Tongue (tissue), 2 donors: ENCODE results near the gene SPOCK3. TPM values are rescaled to one million over a fixed set of nuclear protein-coding genes. Genes with fewer than 3 reads are reported as not detected.
"Not testable (repeated sequence)": the region's sequence is repeated elsewhere in the genome, so short reads cannot be mapped to it uniquely, and the experiment has no call there.

Experiments
- DNase-seq: peaks from one replicate; pipeline ENCODE4 v3.0.0-alpha.2; 2015
- total RNA-seq: library from RNA; depleted of rRNA; stranded (reverse); fragments of >200 nt; gene quantifications from one replicate; pipeline ENCODE4 v1.2.3, GENCODE V29; 2014

Gene SPOCK3
- total RNA-seq, 1 donor from 2014 or later, result 3.6 TPM

DNA sequence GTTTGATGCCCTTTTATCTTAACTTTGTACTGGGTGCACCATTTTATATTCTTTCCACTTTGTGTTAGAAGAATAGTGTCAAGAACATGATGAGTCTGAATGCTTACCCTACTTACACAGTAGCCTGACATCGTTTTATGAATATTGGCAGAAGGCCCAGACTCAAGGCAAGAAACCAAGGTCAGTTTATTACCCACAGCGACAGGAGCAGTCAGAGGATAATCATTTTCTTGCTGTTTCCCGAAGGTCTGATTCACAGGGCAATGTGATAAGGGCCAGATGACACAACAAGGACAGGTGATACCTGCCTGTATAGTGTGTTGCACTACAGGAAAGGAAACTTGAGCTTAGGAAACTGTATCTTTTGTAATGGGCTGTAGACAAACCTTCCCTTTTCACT is 417.4 kb downstream of the SPOCK3 start:
- peak; percentile 9 for DNase-seq

GRCh38 chr4:166808380-166808779 is 425.9 kb downstream of the SPOCK3 start:
- DNase-seq, result no peak

GRCh38 chr4:166802346-166802745 is 431.9 kb downstream of the SPOCK3 start:
- DNase-seq, result no peak

DNA sequence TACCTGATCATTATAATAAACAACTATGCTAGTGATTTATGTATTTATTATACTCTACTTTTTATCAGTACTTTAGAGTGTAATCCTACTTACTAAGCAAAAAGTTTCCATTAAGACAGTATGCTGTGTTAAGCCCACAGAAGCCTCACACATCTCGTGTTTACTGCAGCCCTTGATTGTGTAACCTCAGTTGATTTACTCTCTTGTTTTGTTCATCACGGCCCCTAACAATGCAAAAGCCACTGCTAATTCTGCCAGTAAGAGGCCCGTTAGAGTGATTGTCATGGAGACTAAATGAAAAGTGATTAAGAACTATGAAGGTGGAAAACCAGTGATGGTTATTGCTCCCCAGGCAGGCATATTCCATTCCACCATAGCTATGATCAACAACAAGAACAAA is 436.2 kb downstream of the SPOCK3 start:
- no peak for DNase-seq

DNA sequence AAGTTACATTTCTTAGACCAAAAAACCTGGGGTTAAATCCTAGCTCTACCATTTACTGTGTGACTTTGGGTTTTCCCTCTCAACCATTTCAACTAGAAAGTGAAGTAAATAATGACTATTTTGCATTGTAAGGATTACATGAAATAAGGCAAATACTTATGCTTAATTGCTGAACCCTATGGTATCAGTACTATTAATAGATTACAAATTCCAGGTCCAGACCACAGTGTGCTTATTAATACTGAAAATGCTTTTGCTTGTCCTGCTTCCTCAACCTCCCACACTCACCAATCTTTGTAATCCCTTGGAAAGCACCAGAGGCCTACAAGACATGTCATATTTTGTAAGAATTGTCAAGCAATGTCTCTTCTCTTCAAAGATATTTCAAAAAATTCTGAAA is 456.5 kb downstream of the SPOCK3 start:
- no peak for DNase-seq

- no peak for DNase-seq
These were observed 471.3 kb downstream of the SPOCK3 start for GRCh38 chr4:166763018-166763417.

DNA sequence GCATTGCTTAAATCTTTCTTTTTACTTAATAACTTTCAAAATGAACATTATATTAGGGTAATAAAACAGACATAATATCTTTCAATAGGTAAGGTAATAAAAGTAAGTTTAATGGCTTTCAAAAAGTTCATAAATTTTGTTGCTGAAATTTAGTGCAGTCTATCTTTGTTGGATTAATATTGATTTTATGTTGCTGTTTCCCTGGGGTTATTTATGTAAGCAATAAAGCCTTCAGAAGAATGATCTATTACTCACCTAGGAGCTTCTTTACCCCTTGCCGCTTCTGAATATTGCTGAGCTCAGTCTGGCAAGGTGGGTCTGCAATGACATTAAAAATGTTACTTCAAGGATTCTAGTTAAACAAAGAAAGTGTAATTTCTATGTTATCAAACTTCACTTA is 492.6 kb downstream of the SPOCK3 start:
- no peak for DNase-seq

DNA sequence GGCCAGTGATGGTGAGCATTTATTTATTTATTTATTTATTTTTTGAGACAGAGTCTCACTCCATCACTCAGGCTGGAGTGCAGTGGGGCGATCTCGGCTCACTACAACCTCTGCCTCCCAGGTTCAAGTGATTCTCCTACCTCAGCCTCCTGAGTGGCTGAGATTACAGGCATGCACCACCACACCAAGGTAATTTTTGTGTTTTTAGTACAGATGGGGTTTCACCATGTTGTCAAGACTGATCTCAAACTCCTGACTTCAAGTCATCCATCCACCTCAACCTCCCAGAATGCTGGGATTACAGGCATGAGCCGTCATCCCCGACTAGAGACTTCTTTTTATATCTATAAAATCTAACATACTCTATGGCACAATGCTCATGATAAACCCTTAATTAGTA is 495.1 kb downstream of the SPOCK3 start:
- not testable (repeated sequence) for DNase-seq

DNA sequence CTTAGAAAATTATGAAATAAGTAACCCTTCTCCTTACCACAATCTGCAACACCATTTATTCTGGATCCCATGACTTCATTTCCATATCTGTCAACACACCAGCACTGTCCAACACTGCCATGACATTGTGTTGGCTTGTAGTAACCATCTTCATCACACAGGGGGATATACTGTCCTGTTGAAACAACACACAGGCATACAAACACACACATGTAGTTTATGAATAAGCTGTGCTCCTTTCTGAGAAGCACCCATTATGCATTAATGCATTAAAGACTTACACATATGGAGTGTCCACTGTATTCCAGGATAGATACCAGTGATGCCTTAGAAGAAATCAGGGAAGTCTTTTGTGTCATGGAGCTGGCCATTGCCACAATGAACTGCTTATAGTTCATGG is 496.9 kb downstream of the SPOCK3 start:
- no peak for DNase-seq

GRCh38 chr4:166735553-166735952 is 498.7 kb downstream of the SPOCK3 start:
- no peak for DNase-seq

DNA sequence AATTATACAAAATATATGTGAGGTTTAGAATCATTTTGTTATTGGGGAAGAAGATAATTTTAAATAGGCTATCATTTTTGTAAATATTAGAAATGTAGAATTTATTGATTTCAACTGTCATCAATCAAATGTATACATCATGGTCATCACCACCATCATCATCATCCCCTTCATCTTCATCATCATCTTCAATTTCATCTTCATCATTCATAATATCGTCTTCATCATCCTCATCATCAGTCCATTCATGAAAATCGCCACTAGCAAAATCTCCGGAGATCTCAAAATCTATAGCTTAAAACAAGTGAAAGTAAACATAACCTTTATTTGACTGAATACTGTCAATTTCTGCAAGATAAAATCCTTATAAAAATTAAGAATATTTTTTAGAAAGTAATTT is 499.5 kb downstream of the SPOCK3 start:
- DNase-seq, result no peak

- no peak for DNase-seq
These were observed 500.6 kb downstream of the SPOCK3 start for GRCh38 chr4:166733686-166734085.

- DNase-seq, result no peak
These were observed 507.5 kb downstream of the SPOCK3 start for GRCh38 chr4:166726832-166727231.

DNA sequence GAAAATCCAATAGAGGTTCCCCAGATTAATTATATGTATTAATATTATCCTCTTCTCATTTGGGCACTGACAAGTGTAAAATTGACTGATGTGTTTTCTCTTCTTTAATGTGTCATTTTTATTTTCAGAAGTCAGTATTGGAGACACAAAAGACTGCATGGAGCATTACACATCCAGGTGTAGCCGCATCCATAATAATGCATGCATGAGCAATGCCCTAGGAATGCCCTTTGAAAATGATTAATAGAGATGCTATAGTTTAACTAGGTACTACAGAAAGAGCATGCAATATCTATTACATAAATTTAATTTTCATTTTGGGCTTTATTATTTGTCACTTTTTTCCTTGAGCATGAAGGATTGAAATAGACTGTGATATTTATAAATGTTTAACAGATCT is 509.9 kb downstream of the SPOCK3 start:
- no peak for DNase-seq

DNA sequence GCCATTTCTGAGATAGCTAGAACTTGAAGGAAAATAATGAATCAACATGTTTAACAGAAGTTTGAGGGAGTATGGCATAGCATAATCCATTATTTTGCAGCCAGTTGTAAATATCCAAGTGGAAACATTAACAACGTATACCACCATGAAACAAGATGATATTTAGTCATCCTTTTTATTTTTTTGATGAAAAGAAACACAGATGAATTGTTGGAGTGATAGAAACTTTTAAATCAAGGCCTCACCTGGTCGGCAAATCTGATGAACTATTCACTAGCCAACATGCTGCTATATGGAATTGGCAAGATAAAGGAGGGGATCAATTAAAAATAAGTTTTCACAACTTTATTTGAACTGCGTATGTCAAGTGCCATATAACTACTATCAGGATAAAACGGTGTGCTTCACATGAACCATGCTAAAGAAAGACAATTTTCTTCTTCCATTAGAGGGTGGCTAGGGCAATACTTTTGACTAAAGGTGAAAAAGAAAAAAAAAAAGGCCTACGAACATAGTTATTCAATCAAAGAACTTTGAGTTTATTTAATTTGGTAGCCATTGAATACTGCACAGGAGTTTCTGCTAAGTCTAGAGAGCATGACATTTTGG is 510.7 kb downstream of the SPOCK3 start:
- no peak for DNase-seq

GRCh38 chr4:166715748-166716713 is 518.3 kb downstream of the SPOCK3 start:
- DNase-seq, result not testable (repeated sequence)

DNA sequence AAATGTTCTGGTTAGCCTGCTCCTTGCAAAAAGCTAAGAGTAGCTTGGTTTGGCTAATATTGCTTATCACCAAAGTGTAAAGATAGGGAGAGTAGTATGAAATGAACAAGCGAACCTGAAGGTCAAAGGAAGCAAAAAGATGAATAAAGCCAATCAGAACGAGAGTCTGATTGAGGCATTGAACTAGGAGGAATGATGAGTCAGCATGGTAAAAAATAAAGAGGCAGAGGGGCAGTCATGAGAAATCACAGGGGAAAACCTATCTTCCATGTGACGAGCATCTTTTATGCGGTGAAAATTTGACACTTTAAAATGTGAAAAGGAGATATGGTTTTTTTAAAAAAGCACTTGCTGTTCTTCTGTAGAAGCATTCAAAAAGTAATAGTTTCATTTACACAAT is 533.7 kb downstream of the SPOCK3 start:
- no peak for DNase-seq

- no peak for DNase-seq
These were observed 545.5 kb downstream of the SPOCK3 start for GRCh38 chr4:166688835-166689234.

DNA sequence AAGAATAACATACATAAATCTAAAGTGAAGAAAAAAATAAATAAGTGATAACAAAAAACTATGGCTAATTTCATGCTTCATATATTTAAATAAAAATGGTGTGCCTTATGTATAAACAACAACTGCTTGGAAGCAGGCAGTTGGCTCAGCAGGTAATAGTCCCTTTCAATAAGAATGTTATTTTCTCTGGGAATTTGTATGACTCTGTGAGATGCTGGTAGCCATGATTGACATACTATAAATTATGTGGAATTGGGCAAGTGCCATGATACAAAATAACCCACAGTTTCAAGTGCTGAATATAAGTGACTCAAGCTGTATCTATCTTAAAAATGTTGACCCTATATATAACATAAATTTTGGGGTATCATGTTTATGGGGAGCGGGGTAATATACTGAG is 546.5 kb downstream of the SPOCK3 start:
- no peak for DNase-seq
